ENCODE data around the gene PRKCD.
"Not testable (repeated sequence)": the region's sequence is repeated elsewhere in the genome, so short reads cannot be mapped to it uniquely, and the experiment has no call there.

The PRKCD gene

GRCh38 chr3:53139906-53140846, 20.8 kb upstream of the PRKCD start:
- no peak for DNase-seq (ENCODE audit: low spot score)

- DNase-seq (ENCODE audit: low spot score), result no peak
Observed at GRCh38 chr3:53140847-53141845, 19.9 kb upstream of the PRKCD start.

GRCh38 chr3:53142986-53143385, 18.0 kb upstream of the PRKCD start:
- no peak for DNase-seq (ENCODE audit: low spot score)

- DNase-seq (ENCODE audit: low spot score), result no peak
Observed at GRCh38 chr3:53144446-53144845, 16.6 kb upstream of the PRKCD start.

GRCh38 chr3:53144862-53145712, 15.9 kb upstream of the PRKCD start:
- no peak for DNase-seq (ENCODE audit: low spot score)

- DNase-seq (ENCODE audit: low spot score), result no peak
Observed at GRCh38 chr3:53145713-53146080, 15.3 kb upstream of the PRKCD start.

GRCh38 chr3:53146319-53146891, 14.6 kb upstream of the PRKCD start:
- no peak for DNase-seq (ENCODE audit: low spot score)

GRCh38 chr3:53147151-53147902, 13.7 kb upstream of the PRKCD start:
- no peak for DNase-seq (ENCODE audit: low spot score)

GRCh38 chr3:53147903-53148400, 13.1 kb upstream of the PRKCD start:
- no peak for DNase-seq (ENCODE audit: low spot score)

- DNase-seq (ENCODE audit: low spot score), result no peak
Observed at GRCh38 chr3:53149006-53149690, 11.9 kb upstream of the PRKCD start.

GRCh38 chr3:53149699-53150098, 11.3 kb upstream of the PRKCD start:
- no peak for DNase-seq (ENCODE audit: low spot score)

- DNase-seq (ENCODE audit: low spot score), result no peak
Observed at GRCh38 chr3:53150247-53151085, 10.5 kb upstream of the PRKCD start.

- not testable (repeated sequence) for DNase-seq (ENCODE audit: low spot score)
Observed at GRCh38 chr3:53151086-53151438, 9.9 kb upstream of the PRKCD start.

- no peak for DNase-seq (ENCODE audit: low spot score)
Observed at GRCh38 chr3:53151465-53151864, 9.5 kb upstream of the PRKCD start.

GRCh38 chr3:53151870-53152660, 8.9 kb upstream of the PRKCD start:
- DNase-seq (ENCODE audit: low spot score), result no peak

- DNase-seq (ENCODE audit: low spot score), result no peak
Observed at GRCh38 chr3:53153264-53153823, 7.7 kb upstream of the PRKCD start.

GRCh38 chr3:53153980-53154379, 7.0 kb upstream of the PRKCD start:
- no peak for DNase-seq (ENCODE audit: low spot score)

- no peak for DNase-seq (ENCODE audit: low spot score)
Observed at GRCh38 chr3:53154881-53155285, 6.1 kb upstream of the PRKCD start.

Data from NAMALWA (cell line).